Tibial nerve (tissue), 4 donors: ENCODE results near the gene MGMT. TPM values are rescaled to one million over a fixed set of nuclear protein-coding genes. Genes with fewer than 3 reads are reported as not detected.

Source experiments
- DNase-seq, 2 donors: peaks; one replicate each; pipeline ENCODE4 v3.0.0-alpha.2; 2019; ENCODE audit warnings: low spot score in 2 of 2
- H3K27ac ChIP-seq, 4 donors: fragments of 200-600 bp; sonication (generic) in 3 of 4; one replicate each; pipeline ENCODE4 v1.5.1; 2017 to 2019; ENCODE audit warnings: mild to moderate bottlenecking in 1 of 4
- H3K27me3 ChIP-seq, 2 donors: fragments of 200-600 bp; sonication (generic) in 1 of 2; one replicate each; pipeline versions ENCODE4 v1.5.1 to v1.6.0; 2017 to 2019
- H3K36me3 ChIP-seq, 3 donors: fragments of 200-600 bp; sonication (generic); one replicate each; pipeline ENCODE4 v1.5.1; 2018 to 2019
- H3K4me1 ChIP-seq, 4 donors: fragments of 200-600 bp; sonication (generic) in 3 of 4; one replicate each; pipeline ENCODE4 v1.5.1; 2017 to 2019
- H3K4me3 ChIP-seq, 4 donors: fragments of 200-600 bp; sonication (generic) in 3 of 4; one replicate each; pipeline ENCODE4 v1.5.1; 2017 to 2019; ENCODE audit warnings: mild to moderate bottlenecking in 1 of 4, moderate library complexity in 1 of 4
- H3K9me3 ChIP-seq, 4 donors: fragments of 200-600 bp; sonication (generic) in 3 of 4; one replicate each; pipeline ENCODE4 v1.5.1; 2017 to 2019
- EP300 ChIP-seq, 2 donors: sonication (generic); formaldehyde crosslinking; IDR thresholded peaks; one replicate each; pipeline ENCODE4 v1.6.1; 2017; ENCODE audit warnings: antibody characterized with exemption in 2 of 2, mild to moderate bottlenecking in 1 of 2
- POLR2A ChIP-seq, 2 donors: fragments of 450-650 bp; IDR thresholded peaks; one replicate each; pipeline ENCODE4 v1.6.1; 2017; ENCODE audit warnings: antibody characterized with exemption in 2 of 2, mild to moderate bottlenecking in 2 of 2, moderate library complexity in 2 of 2
- WGBS, 2 donors: methylation state at CpG; one replicate each; pipeline ENCODE4 v1.1.5; 2018; 5-methylcytosine and 5-hydroxymethylcytosine counted together
- total RNA-seq, 4 donors: library from RNA; depleted of rRNA; stranded (reverse); fragments of >200 nt; gene quantifications; one replicate each; pipeline ENCODE4 v1.1.0, GENCODE V29; 2016
- TF ChIP-seq, protein P1 (sequence below), 5 experiments: fragments of 200-600 bp in 3 of 5; fragments of 450-650 bp in 2 of 5; sonication (generic) in 3 of 5; IDR thresholded peaks; one replicate each; pipeline ENCODE4 v1.5.1; 2016 to 2019; ENCODE audit warnings: antibody characterized with exemption in 5 of 5, mild to moderate bottlenecking in 3 of 5, moderate library complexity in 2 of 5

The MGMT gene
- total RNA-seq, 4 donors from 2014 or later: 26.1 to 39.1 (median 33.7) TPM

DNA sequence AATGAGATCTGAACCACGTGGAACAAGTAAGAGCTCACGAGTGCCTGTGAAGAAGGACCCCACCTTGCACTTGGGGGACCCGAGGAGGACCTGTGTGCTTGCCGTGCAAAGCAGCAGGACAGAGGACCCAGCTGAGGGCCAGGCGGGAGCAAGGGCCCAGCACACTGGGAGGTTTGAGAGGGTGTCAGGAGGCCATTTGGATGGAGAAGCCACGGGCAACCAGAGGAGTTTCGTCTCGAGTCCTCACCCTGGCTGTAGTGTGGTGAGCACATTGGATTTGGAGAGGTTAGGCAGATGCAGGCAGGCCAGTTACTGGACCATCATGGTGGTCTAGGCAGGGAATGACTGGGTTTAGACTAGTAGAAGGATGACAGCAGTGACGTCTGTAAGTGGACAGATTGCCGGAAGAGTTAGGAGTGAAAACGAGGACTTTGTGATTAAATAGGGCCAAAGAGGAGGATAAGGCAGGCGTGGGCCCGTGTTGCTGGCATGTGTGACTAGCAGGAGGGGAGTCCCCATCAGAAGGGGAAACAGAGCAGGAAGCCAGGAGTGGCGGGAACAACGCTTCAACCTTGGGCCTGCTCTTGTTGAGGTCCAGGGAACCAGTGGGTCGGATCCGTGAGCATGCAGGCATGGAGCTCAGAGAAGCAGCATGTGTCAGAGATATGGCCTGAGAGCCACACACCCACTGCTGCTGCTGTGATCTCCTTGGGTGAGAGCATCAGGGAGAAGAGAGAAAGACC, 208.2 kb downstream of the MGMT start:
- Histone ChIP-seq H3K36me3 (peaks cover 0 to 18% (median 0%) of the 10 kb centered on the region in 3 donors), H3K4me3 (no peak overlapping the region), H3K27me3 (no peaks in the 10 kb centered on the region), H3K27ac (no peak overlapping the region), H3K9me3 (peaks cover 0 to 14% (median 0%) of the 10 kb centered on the region in 4 donors), H3K4me1 (no peaks in the 10 kb centered on the region)
- 92 to 93% methylated on average over 17 of the region's 17 CpGs for WGBS, 2 donors
- DNase-seq: no peak
- TF ChIP-seq POLR2A (IDR thresholded peaks at IDR 0.05) (no peak), EP300 (IDR thresholded peaks at IDR 0.05) (no peak)
- TF ChIP-seq, protein P1, sequence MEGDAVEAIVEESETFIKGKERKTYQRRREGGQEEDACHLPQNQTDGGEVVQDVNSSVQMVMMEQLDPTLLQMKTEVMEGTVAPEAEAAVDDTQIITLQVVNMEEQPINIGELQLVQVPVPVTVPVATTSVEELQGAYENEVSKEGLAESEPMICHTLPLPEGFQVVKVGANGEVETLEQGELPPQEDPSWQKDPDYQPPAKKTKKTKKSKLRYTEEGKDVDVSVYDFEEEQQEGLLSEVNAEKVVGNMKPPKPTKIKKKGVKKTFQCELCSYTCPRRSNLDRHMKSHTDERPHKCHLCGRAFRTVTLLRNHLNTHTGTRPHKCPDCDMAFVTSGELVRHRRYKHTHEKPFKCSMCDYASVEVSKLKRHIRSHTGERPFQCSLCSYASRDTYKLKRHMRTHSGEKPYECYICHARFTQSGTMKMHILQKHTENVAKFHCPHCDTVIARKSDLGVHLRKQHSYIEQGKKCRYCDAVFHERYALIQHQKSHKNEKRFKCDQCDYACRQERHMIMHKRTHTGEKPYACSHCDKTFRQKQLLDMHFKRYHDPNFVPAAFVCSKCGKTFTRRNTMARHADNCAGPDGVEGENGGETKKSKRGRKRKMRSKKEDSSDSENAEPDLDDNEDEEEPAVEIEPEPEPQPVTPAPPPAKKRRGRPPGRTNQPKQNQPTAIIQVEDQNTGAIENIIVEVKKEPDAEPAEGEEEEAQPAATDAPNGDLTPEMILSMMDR (IDR thresholded peaks at IDR 0.05): no peak

DNA sequence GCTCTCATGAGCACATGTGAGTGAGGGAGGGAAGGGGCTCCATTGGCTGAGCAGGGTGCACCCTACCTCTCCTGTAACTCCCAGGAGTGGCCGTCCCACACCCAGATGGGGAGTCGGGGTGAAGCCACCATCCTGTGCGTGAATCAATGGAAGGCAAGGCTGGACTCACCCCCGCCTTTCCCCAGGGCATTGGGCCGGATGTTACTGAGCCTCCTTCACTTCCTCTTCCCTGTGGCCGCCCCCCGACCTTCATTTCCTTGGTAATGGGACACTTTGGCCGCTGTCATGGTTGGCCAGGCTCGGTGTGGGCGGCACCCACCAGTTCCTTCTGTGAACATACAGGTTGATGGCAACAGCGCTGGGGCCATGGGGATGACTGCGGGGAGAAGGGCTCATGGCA, 209.0 kb downstream of the MGMT start:
- no peaks in the 10 kb centered on the region for H3K27me3 ChIP-seq
- DNase-seq: no peak
- peaks cover 0 to 20% (median 0%) of the 10 kb centered on the region in 3 donors for H3K36me3 ChIP-seq
- H3K4me1 ChIP-seq: no peaks in the 10 kb centered on the region
- TF ChIP-seq EP300 (IDR thresholded peaks at IDR 0.05) (no peak), POLR2A (IDR thresholded peaks at IDR 0.05) (no peak)
- TF ChIP-seq, protein P1 (IDR thresholded peaks at IDR 0.05): no peak
- peaks cover 0 to 6% (median 0%) of the 10 kb centered on the region in 4 donors for H3K9me3 ChIP-seq
- WGBS, 2 donors: 86 to 92% methylated on average over 12 of the region's 12 CpGs
- no peak overlapping the region for H3K4me3 ChIP-seq
- no peak overlapping the region for H3K27ac ChIP-seq

GRCh38 chr10:129677377-129677927, 210.4 kb downstream of the MGMT start:
- peaks cover 0 to 11% (median 0%) of the 10 kb centered on the region in 3 donors for H3K36me3 ChIP-seq
- DNase-seq: no peak
- H3K4me3 ChIP-seq: no peak overlapping the region
- no peaks in the 10 kb centered on the region for H3K4me1 ChIP-seq
- TF ChIP-seq, protein P1 (IDR thresholded peaks at IDR 0.05): no peak
- TF ChIP-seq POLR2A (IDR thresholded peaks at IDR 0.05) (no peak), EP300 (IDR thresholded peaks at IDR 0.05) (no peak)
- no peak overlapping the region for H3K27ac ChIP-seq
- H3K27me3 ChIP-seq: no peaks in the 10 kb centered on the region
- 92 to 98% methylated on average over 11 of the region's 11 CpGs for WGBS, 2 donors
- no peaks in the 10 kb centered on the region for H3K9me3 ChIP-seq

DNA sequence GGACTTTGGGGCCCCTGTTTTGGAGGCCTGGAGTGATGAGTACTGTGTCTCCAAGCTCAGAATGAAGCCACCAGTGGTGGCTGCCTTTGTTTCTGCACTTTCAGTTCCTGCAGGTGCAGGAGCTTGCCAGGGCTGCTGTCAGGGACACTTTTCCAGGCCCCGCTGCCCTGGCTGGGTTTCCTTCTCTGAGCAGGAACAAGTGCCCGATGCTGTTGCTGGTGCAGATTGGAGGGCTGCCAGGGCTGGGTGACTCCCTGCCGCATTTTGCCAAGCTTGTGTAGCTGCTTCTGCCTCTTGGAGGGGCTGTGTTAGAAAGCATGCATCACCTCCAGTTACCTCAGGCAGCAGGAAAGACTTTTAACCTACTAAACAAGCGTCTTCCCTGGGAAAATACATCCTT, 211.1 kb downstream of the MGMT start:
- Histone ChIP-seq H3K27ac (no peak overlapping the region), H3K36me3 (peaks cover 0 to 11% (median 0%) of the 10 kb centered on the region in 3 donors), H3K4me3 (no peak overlapping the region), H3K4me1 (no peaks in the 10 kb centered on the region), H3K9me3 (no peaks in the 10 kb centered on the region), H3K27me3 (no peaks in the 10 kb centered on the region)
- DNase-seq: no peak
- 84 to 88% methylated on average over 4 of the region's 4 CpGs for WGBS, 2 donors
- no peak for TF ChIP-seq POLR2A (IDR thresholded peaks at IDR 0.05)
- TF ChIP-seq, protein P1 (IDR thresholded peaks at IDR 0.05): no peak
- TF ChIP-seq EP300 (IDR thresholded peaks at IDR 0.05): no peak

GRCh38 chr10:129679207-129679606, 212.2 kb downstream of the MGMT start:
- no peak for TF ChIP-seq EP300 (IDR thresholded peaks at IDR 0.05)
- no peak for TF ChIP-seq POLR2A (IDR thresholded peaks at IDR 0.05)
- TF ChIP-seq, protein P1 (IDR thresholded peaks at IDR 0.05): no peak
- H3K4me3 ChIP-seq: no peak overlapping the region
- no peaks in the 10 kb centered on the region for H3K4me1 ChIP-seq
- no peak overlapping the region for H3K27ac ChIP-seq
- DNase-seq: no peak
- H3K9me3 ChIP-seq: no peaks in the 10 kb centered on the region
- H3K36me3 ChIP-seq: peaks cover 0 to 11% (median 0%) of the 10 kb centered on the region in 3 donors
- no peaks in the 10 kb centered on the region for H3K27me3 ChIP-seq
- 82 to 95% methylated on average over 10 of the region's 10 CpGs for WGBS, 2 donors
